ACC112 (cell line): Measurements from ENCODE around the gene DTWD2.
A peak's percentile ranks its signal among the peaks of the same experiment; 100 is the strongest.
"Not testable (repeated sequence)": the region's sequence is repeated elsewhere in the genome, so short reads cannot be mapped to it uniquely, and the experiment has no call there.

Source experiments
- H2AFZ ChIP-seq: fragments of 200-600 bp; sonication (generic); one replicate; pipeline ENCODE4 v1.6.0; 2017; ENCODE audit warnings: antibody characterized with exemption, low read length; ENCODE audit not compliant: unreplicated experiment
- H3K27ac ChIP-seq: fragments of 200-600 bp; sonication (generic); 2 replicates; pipeline ENCODE4 v1.5.1; 2014; ENCODE audit warnings: low read depth, mild to moderate bottlenecking, antibody characterized with exemption, low read length, moderate library complexity
- H3K27me3 ChIP-seq: fragments of 200-600 bp; sonication (generic); 2 replicates; pipeline ENCODE4 v1.6.1; 2014; ENCODE audit warnings: mild to moderate bottlenecking, antibody characterized with exemption, low read length, moderate library complexity, mixed read lengths; ENCODE audit not compliant: insufficient read depth
- H3K36me3 ChIP-seq: fragments of 200-600 bp; sonication (generic); 2 replicates; pipeline ENCODE4 v1.6.1; 2016; ENCODE audit warnings: mild to moderate bottlenecking, antibody characterized with exemption, low read length, moderate library complexity, mixed read lengths; ENCODE audit not compliant: insufficient read depth
- H3K4me1 ChIP-seq: fragments of 200-600 bp; sonication (generic); one replicate; pipeline ENCODE4 v1.6.1; 2016; ENCODE audit warnings: low read length, mixed read lengths; ENCODE audit not compliant: insufficient read depth, unreplicated experiment, control insufficient read depth
- H3K4me3 ChIP-seq: fragments of 200-600 bp; sonication (generic); 2 replicates; pipeline ENCODE4 v1.5.1; 2014; ENCODE audit warnings: mild to moderate bottlenecking, low read depth, low read length
- H3K79me2 ChIP-seq: fragments of 200-600 bp; sonication (generic); one replicate; pipeline ENCODE4 v1.6.0; 2016; ENCODE audit warnings: low read length; ENCODE audit not compliant: control insufficient read depth, unreplicated experiment, insufficient read depth

The DTWD2 gene

GRCh38 chr5:119022017-119022745 lies 33.8 kb upstream of the DTWD2 start:
- Histone ChIP-seq H3K36me3 (no peaks in the 10 kb centered on the region), H2AFZ (no peak overlapping the region), H3K27ac (no peak overlapping the region), H3K4me3 (no peak overlapping the region), H3K4me1 (peaks cover 14% of the 10 kb centered on the region), H3K79me2 (no peaks in the 10 kb centered on the region), H3K27me3 (no peaks in the 10 kb centered on the region)

DNA sequence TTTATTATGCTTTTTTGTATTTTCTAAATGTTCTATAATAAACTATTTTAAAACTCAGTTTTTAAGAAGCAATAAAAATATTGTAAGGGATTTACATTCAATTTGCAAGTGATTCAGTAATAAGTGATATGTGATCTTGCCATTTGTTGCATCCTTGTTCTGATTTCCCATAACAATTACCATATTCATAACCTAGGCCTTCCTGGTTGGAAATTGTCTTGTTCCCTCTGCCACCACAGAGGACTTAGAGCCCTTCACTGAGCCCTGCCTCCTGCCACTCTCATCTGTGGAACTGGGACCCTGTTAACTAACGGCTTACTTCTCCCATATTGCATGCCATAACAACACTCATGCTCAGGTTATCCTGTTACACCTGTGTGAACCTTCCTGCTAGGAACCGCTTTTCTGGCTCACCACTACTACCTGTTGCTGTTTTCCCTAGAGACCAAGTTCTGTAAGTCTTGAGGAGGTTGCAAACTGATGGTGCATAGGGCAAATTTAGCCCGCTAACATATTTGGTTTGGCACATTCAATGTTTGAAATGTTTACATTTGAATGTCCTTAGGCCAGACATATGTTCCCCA lies 32.9 kb upstream of the DTWD2 start:
- Histone ChIP-seq H3K27ac (no peak overlapping the region), H2AFZ (no peak overlapping the region), H3K27me3 (no peaks in the 10 kb centered on the region)

DNA sequence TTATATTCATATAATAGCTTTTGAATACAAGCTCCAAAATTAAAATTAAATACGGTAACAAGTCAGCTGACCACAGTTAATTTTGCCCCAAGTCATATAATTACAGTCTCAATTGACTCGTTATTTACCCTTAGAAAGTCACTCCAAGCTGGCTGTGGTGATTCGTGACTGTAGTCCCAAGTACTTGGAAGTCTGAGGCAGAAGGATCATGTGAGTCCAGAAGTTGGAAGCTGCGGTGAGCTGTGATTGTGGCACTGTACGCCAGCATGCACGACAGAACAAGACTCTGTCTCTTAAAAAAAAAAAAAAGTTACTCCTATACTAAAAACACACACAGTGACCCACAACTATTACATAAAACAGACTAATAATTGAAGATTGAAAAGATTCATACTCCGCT lies 31.6 kb upstream of the DTWD2 start:
- H3K36me3 ChIP-seq, result no peaks in the 10 kb centered on the region
- no peaks in the 10 kb centered on the region for H3K27me3 ChIP-seq
- no peaks in the 10 kb centered on the region for H3K79me2 ChIP-seq
- peaks cover 14% of the 10 kb centered on the region for H3K4me1 ChIP-seq
- H3K27ac ChIP-seq, result no peak overlapping the region
- no peak overlapping the region for H2AFZ ChIP-seq
- no peak overlapping the region for H3K4me3 ChIP-seq

More for the DNA sequence above, 32.9 kb upstream of the DTWD2 start:
- Histone ChIP-seq H3K36me3 (no peaks in the 10 kb centered on the region), H3K4me3 (no peak overlapping the region), H3K79me2 (no peaks in the 10 kb centered on the region), H3K4me1 (peaks cover 14% of the 10 kb centered on the region)

- no peaks in the 10 kb centered on the region for H3K36me3 ChIP-seq
- H3K27me3 ChIP-seq, result no peaks in the 10 kb centered on the region
- H3K4me3 ChIP-seq, result no peak overlapping the region
- no peak overlapping the region for H3K27ac ChIP-seq
- H2AFZ ChIP-seq, result no peak overlapping the region
- H3K4me1 ChIP-seq, result peaks cover 14% of the 10 kb centered on the region
- H3K79me2 ChIP-seq, result no peaks in the 10 kb centered on the region
These were observed 31.2 kb upstream of the DTWD2 start for GRCh38 chr5:119019501-119019900.

GRCh38 chr5:119017994-119018393 lies 29.6 kb upstream of the DTWD2 start:
- Histone ChIP-seq H3K27me3 (no peaks in the 10 kb centered on the region), H3K27ac (peak overlapping the region; percentile 30), H3K4me3 (no peak overlapping the region), H3K79me2 (no peaks in the 10 kb centered on the region), H2AFZ (no peak overlapping the region), H3K36me3 (no peaks in the 10 kb centered on the region), H3K4me1 (peaks cover 14% of the 10 kb centered on the region)

DNA sequence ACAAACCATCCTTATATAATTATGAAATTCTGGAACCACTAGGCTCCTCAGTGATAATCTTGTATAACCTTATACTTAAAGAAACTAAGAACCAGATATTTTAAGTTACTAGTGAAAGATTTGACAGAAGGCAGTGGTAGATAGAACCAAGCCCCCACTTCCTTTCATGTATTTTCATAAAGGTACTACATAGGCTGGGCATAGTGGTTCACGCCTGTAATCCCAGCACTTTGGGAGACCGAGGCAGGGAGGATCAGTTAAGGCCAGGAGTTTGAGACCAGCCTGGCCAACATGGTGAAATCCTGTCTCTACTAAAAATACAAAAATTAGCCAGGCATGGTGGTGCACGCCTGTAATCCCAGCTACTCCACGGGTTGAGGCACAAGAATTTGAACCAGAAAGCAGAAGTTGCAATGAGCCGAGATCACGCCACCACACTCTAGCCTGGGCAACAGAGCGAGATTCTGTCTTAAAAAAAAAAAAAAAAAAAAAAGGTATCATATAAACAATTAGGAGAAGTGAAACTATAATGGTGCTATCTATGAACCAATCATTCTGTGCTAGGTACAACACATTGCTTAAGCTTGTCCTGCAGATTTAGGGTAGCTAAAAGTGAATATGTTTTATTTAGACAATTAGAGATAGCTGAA lies 27.9 kb upstream of the DTWD2 start:
- Histone ChIP-seq H3K79me2 (no peaks in the 10 kb centered on the region), H3K27me3 (no peaks in the 10 kb centered on the region), H2AFZ (no peak overlapping the region), H3K4me3 (no peak overlapping the region), H3K4me1 (peaks cover 14% of the 10 kb centered on the region), H3K36me3 (no peaks in the 10 kb centered on the region), H3K27ac (no peak overlapping the region)

DNA sequence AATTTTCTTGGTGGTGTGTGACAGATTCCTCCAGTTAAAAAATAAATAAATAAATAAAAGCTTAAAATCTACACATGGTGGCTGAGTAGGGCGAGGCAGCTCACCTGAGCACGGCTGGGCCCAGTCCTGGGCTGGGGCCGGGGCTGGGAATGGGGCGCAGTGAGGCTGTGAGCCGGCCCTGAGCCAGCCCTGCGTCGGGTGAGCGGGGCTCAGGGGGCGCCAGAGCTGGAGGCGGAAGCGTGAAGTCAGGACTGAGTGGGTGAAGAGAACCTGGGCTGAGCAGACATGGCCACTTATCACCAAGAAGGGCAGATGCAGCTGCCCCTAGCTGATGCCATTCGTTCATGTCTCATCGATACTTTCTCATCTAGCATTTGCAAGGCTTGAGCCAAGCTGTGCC lies 22.8 kb upstream of the DTWD2 start:
- no peaks in the 10 kb centered on the region for H3K79me2 ChIP-seq
- no peak overlapping the region for H2AFZ ChIP-seq
- no peak overlapping the region for H3K4me3 ChIP-seq
- no peaks in the 10 kb centered on the region for H3K27me3 ChIP-seq
- H3K27ac ChIP-seq, result no peak overlapping the region
- no peaks in the 10 kb centered on the region for H3K36me3 ChIP-seq
- no peaks in the 10 kb centered on the region for H3K4me1 ChIP-seq

DNA sequence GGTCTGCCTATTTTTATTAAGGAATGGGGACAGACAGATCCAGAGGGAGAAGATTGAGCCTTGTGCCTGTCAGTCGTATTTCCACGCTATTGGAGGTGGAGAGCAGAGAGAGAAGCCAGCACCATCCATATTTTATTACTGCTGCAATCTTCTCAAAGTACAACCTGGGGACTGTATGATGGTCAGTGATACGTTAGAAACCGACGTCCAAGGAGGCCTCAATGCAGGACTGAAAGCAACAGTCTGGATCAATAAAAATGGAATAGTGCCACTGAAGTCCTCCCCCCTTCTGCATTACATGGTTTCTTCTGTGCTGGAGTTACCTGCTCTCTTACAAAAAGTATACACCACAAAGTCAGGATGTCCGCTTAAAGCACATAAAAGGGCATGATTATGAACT lies 21.9 kb upstream of the DTWD2 start:
- no peak overlapping the region for H2AFZ ChIP-seq
- H3K79me2 ChIP-seq, result no peaks in the 10 kb centered on the region
- no peaks in the 10 kb centered on the region for H3K36me3 ChIP-seq
- no peaks in the 10 kb centered on the region for H3K4me1 ChIP-seq
- H3K27me3 ChIP-seq, result no peaks in the 10 kb centered on the region
- no peak overlapping the region for H3K4me3 ChIP-seq
- H3K27ac ChIP-seq, result no peak overlapping the region

DNA sequence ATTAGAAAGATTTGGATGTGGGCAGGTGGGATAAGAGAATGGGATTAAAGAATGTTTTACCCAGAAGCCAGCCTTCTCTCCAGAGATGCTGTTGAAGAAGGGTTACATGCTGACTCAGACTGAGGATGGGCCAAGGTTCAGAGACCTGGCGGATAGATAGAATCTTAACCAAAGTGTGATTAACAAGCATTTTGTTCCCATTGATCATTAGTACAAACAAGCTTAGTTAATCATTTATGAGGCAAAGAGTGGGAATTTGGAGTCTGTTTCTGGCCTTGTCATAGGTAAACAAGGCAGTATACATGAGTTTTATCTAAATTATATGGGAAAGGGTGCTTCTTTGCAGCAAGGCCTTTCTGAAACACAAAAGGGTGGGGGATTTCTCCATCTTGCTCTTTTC lies 20.8 kb upstream of the DTWD2 start:
- no peak overlapping the region for H2AFZ ChIP-seq
- no peaks in the 10 kb centered on the region for H3K79me2 ChIP-seq
- no peak overlapping the region for H3K27ac ChIP-seq
- no peak overlapping the region for H3K4me3 ChIP-seq
- H3K36me3 ChIP-seq, result no peaks in the 10 kb centered on the region
- H3K4me1 ChIP-seq, result no peaks in the 10 kb centered on the region
- H3K27me3 ChIP-seq, result no peaks in the 10 kb centered on the region

GRCh38 chr5:118999696-119000095 lies 11.3 kb upstream of the DTWD2 start:
- Histone ChIP-seq H3K4me3 (no peak overlapping the region), H3K79me2 (no peaks in the 10 kb centered on the region), H3K4me1 (no peaks in the 10 kb centered on the region), H3K27ac (no peak overlapping the region), H2AFZ (no peak overlapping the region), H3K27me3 (peaks cover 3% of the 10 kb centered on the region; the same call in 1 of the 2 replicates), H3K36me3 (no peaks in the 10 kb centered on the region)

GRCh38 chr5:118998861-118999260 lies 10.5 kb upstream of the DTWD2 start:
- not testable (repeated sequence) for H3K79me2 ChIP-seq, H3K4me1 ChIP-seq, H3K4me3 ChIP-seq, H3K27ac ChIP-seq, H3K36me3 ChIP-seq, H2AFZ ChIP-seq, H3K27me3 ChIP-seq
